Hepatocyte (in vitro differentiated cells): ENCODE measurements around the gene PRRT1B.

Source experiments
- CTCF ChIP-seq: fragments of 200-600 bp; sonication (generic); IDR thresholded peaks from 2 replicates; pipeline ENCODE4 v1.5.1; 2016; ENCODE audit warnings: antibody characterized with exemption, mild to moderate bottlenecking; ENCODE audit not compliant: poor library complexity
- EZH2 ChIP-seq: fragments of 200-600 bp; sonication (generic); IDR thresholded peaks from 2 replicates; pipeline ENCODE4 v1.6.1; 2016; ENCODE audit warnings: antibody characterized with exemption, mild to moderate bottlenecking, borderline replicate concordance
- EZH2phosphoT487 ChIP-seq: fragments of 200-600 bp; sonication (generic); IDR thresholded peaks from one replicate; pipeline ENCODE4 v1.6.1; 2018; ENCODE audit warnings: antibody characterized with exemption, mild to moderate bottlenecking, low read depth, moderate library complexity; ENCODE audit not compliant: unreplicated experiment, severe bottlenecking

GRCh38 chr9:131521822-131522221 lies 23.5 kb upstream of the PRRT1B start:
- TF ChIP-seq EZH2 (no peak), CTCF (no peak), EZH2phosphoT487 (no peak)
